ENCODE measurements around the gene VAV3. TPM values are rescaled to one million over a fixed set of nuclear protein-coding genes. Genes with fewer than 3 reads are reported as not detected.

The VAV3 gene
- polyA plus RNA-seq, 3 donors: 5.4 to 9.2 (median 9.0) TPM

DNA sequence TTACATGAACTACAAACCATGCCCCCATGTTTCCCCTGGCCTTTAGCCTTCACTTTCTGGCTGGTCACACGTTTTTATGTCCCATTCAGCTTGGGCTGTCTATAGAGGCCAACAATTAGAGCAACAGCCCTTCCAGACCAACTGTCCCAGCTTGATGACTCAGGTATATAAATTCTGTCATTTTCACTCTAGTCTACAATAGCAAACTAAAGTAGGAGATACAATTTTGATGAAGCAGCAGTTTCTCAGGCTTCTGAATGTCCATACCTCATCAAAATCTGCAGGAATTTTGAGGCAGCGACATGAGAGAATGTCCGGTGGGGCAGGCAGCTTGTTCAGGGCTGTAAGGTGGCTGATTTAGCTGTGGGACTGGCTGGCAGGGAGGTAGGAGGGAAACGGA, 45.6 kb upstream of the VAV3 start:
- no peaks in the 10 kb centered on the region for H3K36me3 Mint-ChIP-seq
- intact Hi-C loops (cut with micrococcal nuclease): no loop called here
- H3K27me3 Mint-ChIP-seq (ENCODE audit: low read depth in 3 of 3): peaks cover 0 to 3% (median 1%) of the 10 kb centered on the region in 3 donors
- TF ChIP-seq, protein P1, sequence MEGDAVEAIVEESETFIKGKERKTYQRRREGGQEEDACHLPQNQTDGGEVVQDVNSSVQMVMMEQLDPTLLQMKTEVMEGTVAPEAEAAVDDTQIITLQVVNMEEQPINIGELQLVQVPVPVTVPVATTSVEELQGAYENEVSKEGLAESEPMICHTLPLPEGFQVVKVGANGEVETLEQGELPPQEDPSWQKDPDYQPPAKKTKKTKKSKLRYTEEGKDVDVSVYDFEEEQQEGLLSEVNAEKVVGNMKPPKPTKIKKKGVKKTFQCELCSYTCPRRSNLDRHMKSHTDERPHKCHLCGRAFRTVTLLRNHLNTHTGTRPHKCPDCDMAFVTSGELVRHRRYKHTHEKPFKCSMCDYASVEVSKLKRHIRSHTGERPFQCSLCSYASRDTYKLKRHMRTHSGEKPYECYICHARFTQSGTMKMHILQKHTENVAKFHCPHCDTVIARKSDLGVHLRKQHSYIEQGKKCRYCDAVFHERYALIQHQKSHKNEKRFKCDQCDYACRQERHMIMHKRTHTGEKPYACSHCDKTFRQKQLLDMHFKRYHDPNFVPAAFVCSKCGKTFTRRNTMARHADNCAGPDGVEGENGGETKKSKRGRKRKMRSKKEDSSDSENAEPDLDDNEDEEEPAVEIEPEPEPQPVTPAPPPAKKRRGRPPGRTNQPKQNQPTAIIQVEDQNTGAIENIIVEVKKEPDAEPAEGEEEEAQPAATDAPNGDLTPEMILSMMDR (IDR thresholded peaks at IDR 0.05): no peak
- no peaks in the 10 kb centered on the region for H4K20me1 ChIP-seq (ENCODE audit: insufficient read depth, low read length)
- no peaks in the 10 kb centered on the region for H3K9me3 ChIP-seq (replicated peaks in 1 of 2; ENCODE audit: control insufficient read depth in 1 of 2, insufficient read depth in 1 of 2, low read length in 2 of 2)
- H3K4me3 ChIP-seq (replicated peaks in 1 of 3; ENCODE audit: low read depth in 2 of 3, low read length in 3 of 3): no peak overlapping the region
- peaks cover 0 to 2% (median 0%) of the 10 kb centered on the region in 7 donors for H3K9me3 Mint-ChIP-seq
- H3K79me2 ChIP-seq (ENCODE audit: insufficient read depth, low read length): no peaks in the 10 kb centered on the region
- no peak overlapping the region for H3K4me2 ChIP-seq (replicated peaks; ENCODE audit: extremely low read depth, low read length, poor library complexity, severe bottlenecking)
- H3K36me3 ChIP-seq (replicated peaks in 1 of 2; ENCODE audit: control insufficient read depth in 1 of 2, insufficient read depth in 2 of 2, low read length in 2 of 2): no peaks in the 10 kb centered on the region
- H3K4me3 Mint-ChIP-seq: no peak overlapping the region
- H3K4me1 Mint-ChIP-seq: peaks cover 1% of the 10 kb centered on the region
- H3K27ac Mint-ChIP-seq: no peak overlapping the region
- no peaks in the 10 kb centered on the region for H3K27me3 ChIP-seq (ENCODE audit: control insufficient read depth in 2 of 2, insufficient read depth in 2 of 2, low read length in 2 of 2)
- H2AFZ ChIP-seq (ENCODE audit: insufficient read depth, low read depth, low read length, poor library complexity, severe bottlenecking): no peak overlapping the region
- H3K4me1 ChIP-seq (ENCODE audit: control insufficient read depth in 1 of 2, insufficient read depth in 2 of 2, low read length in 2 of 2): no peaks in the 10 kb centered on the region
- H3K9ac ChIP-seq (ENCODE audit: insufficient read depth, low read length, poor library complexity, severe bottlenecking): no peak overlapping the region
- DNase-seq: no peak
- H3K27ac ChIP-seq (ENCODE audit: low read depth in 1 of 2, low read length in 2 of 2): no peak overlapping the region
- 100% methylated on average over 2 of the region's 4 CpGs for WGBS (ENCODE audit: insufficient coverage)

DNA sequence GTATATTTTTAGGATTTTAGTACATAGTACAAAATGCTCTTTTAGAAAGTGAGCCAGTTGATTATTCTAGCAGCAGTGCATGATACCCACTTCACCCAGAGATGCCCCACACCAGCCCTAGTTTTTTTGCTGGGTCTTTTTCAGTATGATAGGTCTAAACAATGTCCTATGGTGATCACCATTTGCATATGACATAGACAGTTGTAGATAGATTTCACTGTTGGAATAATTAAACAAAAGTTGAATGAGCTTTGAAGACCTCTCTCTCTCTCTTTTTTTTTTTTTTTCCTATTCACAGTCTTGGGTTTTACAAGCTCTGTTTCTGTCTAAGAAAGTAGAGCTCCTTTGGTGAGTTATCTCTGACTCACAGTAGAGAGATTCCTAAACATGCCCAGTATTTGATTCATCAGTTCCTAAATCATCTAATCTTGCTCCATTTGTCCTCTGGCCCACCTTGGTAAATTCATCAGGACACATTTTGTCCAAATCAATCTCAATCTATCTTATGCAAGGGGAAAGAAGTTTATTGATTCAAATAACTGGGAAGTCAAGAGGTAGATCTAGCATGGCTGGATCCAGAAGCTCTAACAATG, 44.7 kb upstream of the VAV3 start:
- peaks cover 0 to 3% of the 10 kb centered on the region in 2 donors for H3K9me3 ChIP-seq (replicated peaks in 1 of 2; ENCODE audit: control insufficient read depth in 1 of 2, insufficient read depth in 1 of 2, low read length in 2 of 2)
- no peaks in the 10 kb centered on the region for H3K79me2 ChIP-seq (ENCODE audit: insufficient read depth, low read length)
- H3K27ac Mint-ChIP-seq: no peak overlapping the region
- no peak overlapping the region for H3K27ac ChIP-seq (ENCODE audit: low read depth in 1 of 2, low read length in 2 of 2)
- no peaks in the 10 kb centered on the region for H3K36me3 Mint-ChIP-seq
- H3K9me3 Mint-ChIP-seq: peaks cover 0 to 5% (median 3%) of the 10 kb centered on the region in 7 donors
- H3K4me3 Mint-ChIP-seq: no peak overlapping the region
- no peak for DNase-seq
- H3K27me3 Mint-ChIP-seq (ENCODE audit: low read depth in 3 of 3): peaks cover 0 to 3% (median 1%) of the 10 kb centered on the region in 3 donors
- no peaks in the 10 kb centered on the region for H3K36me3 ChIP-seq (replicated peaks in 1 of 2; ENCODE audit: control insufficient read depth in 1 of 2, insufficient read depth in 2 of 2, low read length in 2 of 2)
- intact Hi-C loops (cut with micrococcal nuclease): no loop called here
- no peaks in the 10 kb centered on the region for H3K4me1 ChIP-seq (ENCODE audit: control insufficient read depth in 1 of 2, insufficient read depth in 2 of 2, low read length in 2 of 2)
- TF ChIP-seq, protein P1 (IDR thresholded peaks at IDR 0.05): no peak
- H3K4me2 ChIP-seq (replicated peaks; ENCODE audit: extremely low read depth, low read length, poor library complexity, severe bottlenecking): no peak overlapping the region
- H3K4me3 ChIP-seq (replicated peaks in 1 of 3; ENCODE audit: low read depth in 2 of 3, low read length in 3 of 3): no peak overlapping the region
- peaks cover 1% of the 10 kb centered on the region for H3K4me1 Mint-ChIP-seq
- H4K20me1 ChIP-seq (ENCODE audit: insufficient read depth, low read length): no peaks in the 10 kb centered on the region
- no peak overlapping the region for H3K9ac ChIP-seq (ENCODE audit: insufficient read depth, low read length, poor library complexity, severe bottlenecking)
- H3K27me3 ChIP-seq (ENCODE audit: control insufficient read depth in 2 of 2, insufficient read depth in 2 of 2, low read length in 2 of 2): no peaks in the 10 kb centered on the region
- H2AFZ ChIP-seq (ENCODE audit: insufficient read depth, low read depth, low read length, poor library complexity, severe bottlenecking): no peak overlapping the region

Data from CD14-positive monocyte (primary cell).